GM23338 (cell line): ENCODE measurements around the gene ALG9. TPM values are rescaled to one million over a fixed set of nuclear protein-coding genes. Genes with fewer than 3 reads are reported as not detected.

Experiments used
- ATAC-seq: fragments of 200-7000 bp; cut with Tn5 transposase; 3 replicates; pipeline ENCODE4 v1.9.1; 2020
- DNase-seq: peaks from one replicate; pipeline ENCODE4 v3.0.0-alpha.2; 2015; ENCODE audit warnings: low spot score
- H2AFZ ChIP-seq: fragments of 200-600 bp; sonication (generic); 2 replicates; pipeline ENCODE4 v1.8.0; 2016; ENCODE audit warnings: antibody characterized with exemption, mild to moderate bottlenecking, moderate library complexity
- H3F3A ChIP-seq: fragments of 200-600 bp; sonication (generic); replicated peaks from 2 replicates; pipeline ENCODE4 v1.8.0; 2017; ENCODE audit warnings: antibody characterized with exemption, mixed run types, low read depth
- H3K27ac ChIP-seq: fragments of 200-600 bp; sonication (generic); 2 replicates; pipeline ENCODE4 v1.6.1; 2016; ENCODE audit warnings: low read depth
- H3K27me3 ChIP-seq: fragments of 200-600 bp; sonication (generic); 2 replicates; pipeline ENCODE4 v1.8.0; 2016; ENCODE audit warnings: mild to moderate bottlenecking, mixed run types, moderate library complexity; ENCODE audit not compliant: insufficient read depth
- H3K36me3 ChIP-seq: fragments of 200-600 bp; sonication (generic); 2 replicates; pipeline ENCODE4 v1.8.0; 2016; ENCODE audit warnings: mild to moderate bottlenecking; ENCODE audit not compliant: insufficient read depth
- H3K4me1 ChIP-seq: fragments of 200-600 bp; sonication (generic); 2 replicates; pipeline ENCODE4 v1.8.0; 2016; ENCODE audit warnings: mild to moderate bottlenecking, moderate library complexity; ENCODE audit not compliant: insufficient read depth
- H3K4me2 ChIP-seq: fragments of 200-600 bp; sonication (generic); 2 replicates; pipeline ENCODE4 v1.7.1; 2017; ENCODE audit warnings: mixed run types
- H3K4me3 ChIP-seq: fragments of 200-600 bp; sonication (generic); 2 replicates; pipeline ENCODE4 v1.6.1; 2016; ENCODE audit warnings: mixed run types
- H3K79me2 ChIP-seq: fragments of 200-600 bp; sonication (generic); replicated peaks from 2 replicates; pipeline ENCODE4 v1.8.0; 2017; ENCODE audit warnings: mild to moderate bottlenecking; ENCODE audit not compliant: insufficient read depth
- H3K9me2 ChIP-seq: fragments of 200-600 bp; sonication (generic); 2 replicates; pipeline ENCODE4 v1.8.0; 2017; ENCODE audit not compliant: insufficient read depth
- H4K20me1 ChIP-seq: fragments of 200-600 bp; sonication (generic); replicated peaks from 2 replicates; pipeline ENCODE4 v1.8.0; 2017; ENCODE audit warnings: mild to moderate bottlenecking; ENCODE audit not compliant: insufficient read depth
- H3K27ac Mint-ChIP-seq: 2 replicates; pipeline ENCODE4 v1.8.0; 2020; ENCODE audit warnings: inconsistent platforms, mild to moderate bottlenecking, moderate library complexity, mixed read lengths
- H3K27me3 Mint-ChIP-seq: 3 replicates; pipeline ENCODE4 v1.8.0; 2022; ENCODE audit warnings: low read depth, mild to moderate bottlenecking, moderate library complexity, mixed read lengths, inconsistent platforms; ENCODE audit not compliant: insufficient read depth, poor library complexity
- H3K36me3 Mint-ChIP-seq: 3 replicates; pipeline ENCODE4 v1.8.0; 2021; ENCODE audit warnings: low read depth, mild to moderate bottlenecking, inconsistent platforms, moderate library complexity, mixed read lengths
- H3K4me1 Mint-ChIP-seq: 3 replicates; pipeline ENCODE4 v1.8.0; 2020; ENCODE audit warnings: mild to moderate bottlenecking, inconsistent platforms, mixed read lengths
- H3K4me3 Mint-ChIP-seq: 3 replicates; pipeline ENCODE4 v1.8.0; 2021; ENCODE audit warnings: moderate library complexity, mild to moderate bottlenecking, inconsistent platforms, mixed read lengths
- H3K9me3 Mint-ChIP-seq: 3 replicates; pipeline ENCODE4 v1.8.0; 2020; ENCODE audit warnings: moderate library complexity, mild to moderate bottlenecking, inconsistent platforms, mixed read lengths
- CREB1 ChIP-seq: fragments of 250-450 bp; sonication (Bioruptor Pico); IDR thresholded peaks from 2 replicates; pipeline ENCODE4 v1.5.0; 2020; ENCODE audit warnings: low read depth, mild to moderate bottlenecking, moderate library complexity
- ETS1 ChIP-seq: IDR thresholded peaks from 2 replicates; pipeline ENCODE4 v1.6.1; 2016; ENCODE audit warnings: antibody characterized with exemption
- EZH2 ChIP-seq: fragments of 200-600 bp; sonication (generic); IDR thresholded peaks from one replicate; pipeline ENCODE4 v1.8.0; 2017; ENCODE audit warnings: antibody characterized with exemption, mild to moderate bottlenecking, low read depth; ENCODE audit not compliant: unreplicated experiment
- EZH2phosphoT487 ChIP-seq: fragments of 200-600 bp; sonication (generic); IDR thresholded peaks from one replicate; pipeline ENCODE4 v1.8.1; 2018; ENCODE audit warnings: antibody characterized with exemption; ENCODE audit not compliant: unreplicated experiment
- JUNB ChIP-seq: IDR thresholded peaks from one replicate; pipeline ENCODE4 v1.6.1; 2016; ENCODE audit warnings: antibody characterized with exemption; ENCODE audit not compliant: unreplicated experiment
- NANOG ChIP-seq: IDR thresholded peaks from 2 replicates; pipeline ENCODE4 v1.6.1; 2016; ENCODE audit warnings: antibody characterized with exemption, borderline replicate concordance
- POLR2AphosphoS5 ChIP-seq: IDR thresholded peaks from 2 replicates; pipeline ENCODE4 v1.6.1; 2016; ENCODE audit warnings: antibody characterized with exemption, low read depth
- REST ChIP-seq: IDR thresholded peaks from one replicate; pipeline ENCODE4 v1.6.1; 2018; ENCODE audit warnings: antibody characterized with exemption; ENCODE audit not compliant: unreplicated experiment
- polyA plus RNA-seq: library from polyadenylated mRNA; unstranded; fragments of >200 nt; fragmentation: Nextera tagmentation; extraction: Ambion mirVana; gene quantifications from 2 replicates; pipeline ENCODE4 v1.2.1, GENCODE V29; 2016
- total RNA-seq: library from RNA; depleted of rRNA; stranded (reverse); fragments of >200 nt; shearing (Covaris generic); gene quantifications from 2 replicates; pipeline ENCODE4 v1.2.3, GENCODE V29; 2014

Gene ALG9
- total and polyA plus RNA-seq, 2 experiments from 2014 or later: 25.4 to 31.1 TPM

GRCh38 chr11:111792955-111793500 lies 78.4 kb downstream of the ALG9 start:
- DNase-seq (no peak), ATAC-seq (no peak)
- H3K4me1 Mint-ChIP-seq: peaks cover 9% of the 10 kb centered on the region; the same call in 2 of the 3 replicates
- no peaks in the 10 kb centered on the region for H3K4me1 ChIP-seq
- no peaks in the 10 kb centered on the region for H4K20me1 ChIP-seq
- no peaks in the 10 kb centered on the region for H3K79me2 ChIP-seq
- H3F3A ChIP-seq: no peaks in the 10 kb centered on the region
- H3K27me3 Mint-ChIP-seq: peaks cover 2% of the 10 kb centered on the region
- H3K27ac ChIP-seq: no peak overlapping the region
- H3K4me2 ChIP-seq: no peak overlapping the region
- H3K36me3 Mint-ChIP-seq: no peaks in the 10 kb centered on the region
- no peaks in the 10 kb centered on the region for H3K27me3 ChIP-seq
- TF ChIP-seq REST (no peak), EZH2phosphoT487 (no peak), POLR2AphosphoS5 (no peak)
- H3K9me2 ChIP-seq: no peaks in the 10 kb centered on the region
- no peak overlapping the region for H3K27ac Mint-ChIP-seq
- no peak overlapping the region for H3K4me3 ChIP-seq
- no peaks in the 10 kb centered on the region for H3K36me3 ChIP-seq
- H2AFZ ChIP-seq: no peak overlapping the region
- H3K9me3 Mint-ChIP-seq: no peaks in the 10 kb centered on the region
- H3K4me3 Mint-ChIP-seq: no peak overlapping the region

GRCh38 chr11:111792314-111792713 lies 79.1 kb downstream of the ALG9 start:
- Histone ChIP-seq H3K27ac (no peak overlapping the region), H3K79me2 (no peaks in the 10 kb centered on the region), H3K4me2 (no peak overlapping the region), H3K4me1 (no peaks in the 10 kb centered on the region), H3K27me3 (no peaks in the 10 kb centered on the region), H3K9me2 (no peaks in the 10 kb centered on the region), H4K20me1 (no peaks in the 10 kb centered on the region), H2AFZ (no peak overlapping the region), H3K36me3 (no peaks in the 10 kb centered on the region), H3F3A (no peaks in the 10 kb centered on the region), H3K4me3 (no peak overlapping the region)
- DNase-seq: no peak
- Mint-ChIP-seq H3K36me3 (no peaks in the 10 kb centered on the region), H3K4me1 (peaks cover 9% of the 10 kb centered on the region; the same call in 2 of the 3 replicates), H3K27me3 (peaks cover 2% of the 10 kb centered on the region), H3K4me3 (no peak overlapping the region), H3K27ac (no peak overlapping the region), H3K9me3 (no peaks in the 10 kb centered on the region)
- no peak for ATAC-seq
- TF ChIP-seq CREB1 (CRISPR knock-in tag): no peak
- TF ChIP-seq POLR2AphosphoS5: no peak
- TF ChIP-seq NANOG: no peak
- TF ChIP-seq JUNB: no peak
- no peak for TF ChIP-seq ETS1
- TF ChIP-seq EZH2: no peak
- no peak for TF ChIP-seq REST
